ENCODE data around the gene WDR72. TPM values are rescaled to one million over a fixed set of nuclear protein-coding genes. Genes with fewer than 3 reads are reported as not detected.

Gene WDR72
- total RNA-seq, 6 experiments from 2014 or later, result 12.0 to 26.5 (median 22.4) TPM

DNA sequence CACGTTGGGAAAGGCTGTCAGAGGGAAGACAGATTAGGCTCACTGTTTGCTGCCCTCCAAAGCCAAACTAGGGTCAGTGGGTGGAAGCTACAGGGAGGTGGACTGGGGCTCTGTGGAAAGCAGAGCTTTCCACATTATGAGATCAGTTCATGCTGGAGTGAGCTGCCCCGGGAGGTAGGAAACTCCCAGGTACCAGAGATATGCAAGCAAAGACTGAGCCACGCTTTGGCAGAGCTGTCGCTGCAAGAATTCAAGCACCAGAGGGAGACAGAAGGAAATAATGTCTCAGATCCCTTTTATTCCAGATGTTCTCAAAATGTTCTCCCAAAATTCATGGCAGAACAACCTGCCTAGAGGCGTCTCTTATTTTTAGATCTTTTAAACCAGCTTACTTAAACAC, 286.6 kb downstream of the WDR72 start:
- no peaks in the 10 kb centered on the region for H3K36me3 ChIP-seq
- TF ChIP-seq, protein P1, sequence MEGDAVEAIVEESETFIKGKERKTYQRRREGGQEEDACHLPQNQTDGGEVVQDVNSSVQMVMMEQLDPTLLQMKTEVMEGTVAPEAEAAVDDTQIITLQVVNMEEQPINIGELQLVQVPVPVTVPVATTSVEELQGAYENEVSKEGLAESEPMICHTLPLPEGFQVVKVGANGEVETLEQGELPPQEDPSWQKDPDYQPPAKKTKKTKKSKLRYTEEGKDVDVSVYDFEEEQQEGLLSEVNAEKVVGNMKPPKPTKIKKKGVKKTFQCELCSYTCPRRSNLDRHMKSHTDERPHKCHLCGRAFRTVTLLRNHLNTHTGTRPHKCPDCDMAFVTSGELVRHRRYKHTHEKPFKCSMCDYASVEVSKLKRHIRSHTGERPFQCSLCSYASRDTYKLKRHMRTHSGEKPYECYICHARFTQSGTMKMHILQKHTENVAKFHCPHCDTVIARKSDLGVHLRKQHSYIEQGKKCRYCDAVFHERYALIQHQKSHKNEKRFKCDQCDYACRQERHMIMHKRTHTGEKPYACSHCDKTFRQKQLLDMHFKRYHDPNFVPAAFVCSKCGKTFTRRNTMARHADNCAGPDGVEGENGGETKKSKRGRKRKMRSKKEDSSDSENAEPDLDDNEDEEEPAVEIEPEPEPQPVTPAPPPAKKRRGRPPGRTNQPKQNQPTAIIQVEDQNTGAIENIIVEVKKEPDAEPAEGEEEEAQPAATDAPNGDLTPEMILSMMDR (IDR thresholded peaks at IDR 0.05), result peak in 3 of 4 donors; percentile 24 to 33 (median 26)
- no peak for TF ChIP-seq POLR2A (IDR thresholded peaks at IDR 0.05)
- H3K4me1 ChIP-seq, result peaks cover 0 to 12% (median 0%) of the 10 kb centered on the region in 4 donors
- no peak overlapping the region for H3K4me3 ChIP-seq
- H3K27me3 ChIP-seq, result no peaks in the 10 kb centered on the region
- no peaks in the 10 kb centered on the region for H3K9me3 ChIP-seq
- DNase-seq, result peak in 2 of 3 donors; percentile 41 to 49
- H3K27ac ChIP-seq, result peak overlapping the region in 1 of 3 donors; percentile 9
- intact Hi-C loops (cut with DNase I), result no loop called here
- peak; percentile 81 to 90 (median 88) for ATAC-seq
- 26% methylated on average over 5 of the region's 5 CpGs for WGBS (ENCODE audit: insufficient coverage, low coverage, low lambda C conversion rate, missing lambda C conversion rate)

DNA sequence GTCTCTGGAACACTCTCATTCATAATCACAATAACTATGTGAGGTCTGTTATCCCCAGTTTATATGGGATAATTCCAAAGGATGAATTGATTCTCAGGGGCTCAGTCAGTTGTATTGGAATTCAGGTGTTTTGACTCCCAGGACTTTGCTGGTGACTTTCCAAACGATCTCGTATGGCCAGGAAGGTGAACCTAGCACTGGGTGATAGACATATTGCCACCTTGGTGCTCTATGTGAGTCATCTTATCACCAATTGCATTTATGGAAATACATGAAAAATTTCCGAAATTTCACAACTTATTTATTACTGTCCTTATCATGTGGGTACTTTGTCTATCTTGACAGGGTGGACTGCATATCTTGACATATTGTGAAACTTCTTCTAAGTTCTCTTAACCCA, 287.3 kb downstream of the WDR72 start:
- no peak for TF ChIP-seq POLR2A (IDR thresholded peaks at IDR 0.05)
- TF ChIP-seq, protein P1 (IDR thresholded peaks at IDR 0.05), result no peak
- Histone ChIP-seq H3K4me1 (peaks cover 0 to 12% (median 0%) of the 10 kb centered on the region in 4 donors), H3K27me3 (no peaks in the 10 kb centered on the region), H3K27ac (no peak overlapping the region), H3K4me3 (no peak overlapping the region), H3K36me3 (no peaks in the 10 kb centered on the region), H3K9me3 (no peaks in the 10 kb centered on the region)
- ATAC-seq, result no peak
- 91% methylated on average over 1 of the region's 3 CpGs for WGBS (ENCODE audit: insufficient coverage, low coverage, low lambda C conversion rate, missing lambda C conversion rate)
- intact Hi-C loops (cut with DNase I), result no loop called here
- no peak for DNase-seq

DNA sequence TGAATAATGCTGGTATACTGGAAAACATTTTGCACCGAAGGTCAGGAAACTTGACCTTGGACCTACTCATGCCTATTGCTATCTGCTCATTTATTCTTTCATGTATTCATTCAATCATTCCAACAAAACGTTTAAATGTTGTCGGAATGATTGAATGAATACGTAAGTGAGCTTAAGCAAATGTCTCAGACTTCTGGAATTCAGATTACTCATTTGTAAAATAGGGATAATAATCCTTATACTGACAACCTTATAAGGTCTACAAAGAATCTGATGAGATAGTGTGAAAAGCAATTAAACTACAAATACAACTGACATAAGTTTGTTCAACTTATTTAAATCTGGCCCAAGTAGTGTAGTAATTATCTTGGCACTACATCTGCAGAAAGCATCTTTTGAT, 288.7 kb downstream of the WDR72 start:
- H3K27me3 ChIP-seq, result no peaks in the 10 kb centered on the region
- WGBS (ENCODE audit: insufficient coverage, low coverage, low lambda C conversion rate, missing lambda C conversion rate), result 69% methylated on average over 4 of the region's 4 CpGs
- H3K4me1 ChIP-seq, result peaks cover 0 to 12% (median 0%) of the 10 kb centered on the region in 4 donors
- H3K36me3 ChIP-seq, result no peaks in the 10 kb centered on the region
- H3K4me3 ChIP-seq, result no peak overlapping the region
- intact Hi-C loops (cut with DNase I), result no loop called here
- ATAC-seq (no peak), DNase-seq (no peak)
- H3K9me3 ChIP-seq, result no peaks in the 10 kb centered on the region
- TF ChIP-seq, protein P1 (IDR thresholded peaks at IDR 0.05), result no peak
- TF ChIP-seq POLR2A (IDR thresholded peaks at IDR 0.05), result no peak
- H3K27ac ChIP-seq, result no peak overlapping the region

DNA sequence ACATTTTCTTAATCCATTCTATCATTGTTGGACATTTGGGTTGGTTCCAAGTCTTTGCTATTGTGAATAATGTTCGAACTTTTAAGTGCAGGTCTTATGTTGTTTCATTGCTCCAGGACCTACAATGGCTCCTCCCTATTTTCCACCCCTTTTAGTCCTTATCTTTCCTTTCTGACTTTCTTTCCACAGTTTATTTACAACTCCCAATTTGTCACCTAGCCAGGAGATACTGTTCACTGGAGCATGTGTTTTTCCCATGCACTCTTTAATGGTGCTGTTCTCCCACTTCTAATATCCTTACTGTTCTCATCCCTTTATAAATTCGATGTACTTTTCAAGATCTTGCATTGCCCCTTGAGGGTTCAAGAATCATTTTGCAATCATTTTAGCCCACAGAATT, 290.0 kb downstream of the WDR72 start:
- 84% methylated on average over 2 of the region's 2 CpGs for WGBS (ENCODE audit: insufficient coverage, low coverage, low lambda C conversion rate, missing lambda C conversion rate)
- TF ChIP-seq, protein P1 (IDR thresholded peaks at IDR 0.05), result no peak
- no peak for TF ChIP-seq POLR2A (IDR thresholded peaks at IDR 0.05)
- H3K36me3 ChIP-seq, result no peaks in the 10 kb centered on the region
- intact Hi-C loops (cut with DNase I), result no loop called here
- DNase-seq (no peak), ATAC-seq (no peak)
- no peaks in the 10 kb centered on the region for H3K9me3 ChIP-seq
- H3K4me1 ChIP-seq, result peaks cover 0 to 12% (median 0%) of the 10 kb centered on the region in 4 donors
- H3K4me3 ChIP-seq, result no peak overlapping the region
- H3K27me3 ChIP-seq, result no peaks in the 10 kb centered on the region
- no peak overlapping the region for H3K27ac ChIP-seq

Small RNA genes within 50 kb of the gene (small RNA-seq; reads per million reads assigned to genes)
- 0 reads per million in 2 experiments for gene RNU2-53P
- 0 reads per million in 2 experiments for gene RNU6-449P

Other genes starting within 250 kb of the WDR72 start
- gene UNC13C, start 218.8 kb upstream of the WDR72 start, total RNA-seq, result not detected

Data from right lobe of liver (tissue), 6 donors.